Cardiac fibroblast (primary cell): ENCODE data around the gene HNRNPUL2.
"Not testable (repeated sequence)": the region's sequence is repeated elsewhere in the genome, so short reads cannot be mapped to it uniquely, and the experiment has no call there.

Experiments
- DNase-seq, 2 donors: peaks; one replicate each; pipeline versions ENCODE4 v3.0.0 to v3.0.0-alpha.2; 2010; ENCODE audit warnings: low read depth in 2 of 2
- H3K4me3 ChIP-seq, 2 donors: replicated peaks in 1 of 2; 1 replicate in 1 of 2; 2 replicates in 1 of 2; pipeline ENCODE4 v1.5.1; 2011; ENCODE audit warnings: low read depth in 2 of 2, low read length in 2 of 2, mild to moderate bottlenecking in 2 of 2, moderate library complexity in 1 of 2
- TF ChIP-seq, protein P1 (sequence below): IDR thresholded peaks from one replicate; pipeline ENCODE4 v1.5.1; 2011; ENCODE audit warnings: low read depth, mild to moderate bottlenecking, low read length, inconsistent platforms

The HNRNPUL2 gene

DNA sequence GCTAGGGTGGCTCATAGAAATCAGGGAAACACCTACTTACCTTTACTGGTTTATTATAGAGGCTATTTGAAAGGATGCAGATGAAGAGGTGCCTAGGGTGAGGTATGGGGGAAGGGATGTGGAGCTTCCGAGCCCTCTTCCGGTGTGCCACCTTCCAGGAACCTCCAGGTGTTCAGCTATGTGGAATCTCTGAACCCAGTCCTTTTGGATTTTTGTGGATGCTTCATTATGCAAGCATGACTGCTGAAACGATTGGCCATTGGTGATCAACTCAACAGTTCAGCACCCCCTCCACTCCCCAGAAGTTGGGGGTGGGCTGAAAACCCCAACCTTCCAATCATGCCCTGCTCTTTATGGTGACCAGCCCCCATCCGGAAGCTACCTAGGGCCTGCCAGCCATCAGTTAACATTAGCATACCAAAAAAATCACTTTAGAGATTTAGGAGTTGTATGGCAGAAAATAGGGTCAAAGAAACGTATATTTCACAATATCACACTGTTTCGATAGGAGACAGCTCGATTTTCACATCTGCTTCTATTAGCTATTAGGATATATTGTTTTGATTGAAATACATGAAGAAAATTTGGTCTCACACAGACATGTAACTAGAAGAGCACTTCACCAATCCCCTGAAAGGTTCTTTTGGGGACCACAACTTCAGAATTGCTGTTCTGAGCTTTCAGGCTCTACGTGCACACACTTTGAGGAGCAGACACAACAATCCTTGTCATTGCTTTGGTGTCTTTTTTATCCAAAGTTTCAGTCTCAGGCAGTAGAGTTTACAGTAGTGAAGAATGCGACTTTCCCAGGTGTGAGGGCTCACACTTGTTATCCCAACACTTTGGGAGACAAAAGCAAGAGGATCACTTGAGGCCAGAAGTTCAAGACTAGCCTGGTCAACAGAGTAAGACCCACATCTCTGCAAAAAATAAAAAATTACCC, 30.9 kb upstream of the HNRNPUL2 start:
- no peak overlapping the region for H3K4me3 ChIP-seq
- TF ChIP-seq, protein P1, sequence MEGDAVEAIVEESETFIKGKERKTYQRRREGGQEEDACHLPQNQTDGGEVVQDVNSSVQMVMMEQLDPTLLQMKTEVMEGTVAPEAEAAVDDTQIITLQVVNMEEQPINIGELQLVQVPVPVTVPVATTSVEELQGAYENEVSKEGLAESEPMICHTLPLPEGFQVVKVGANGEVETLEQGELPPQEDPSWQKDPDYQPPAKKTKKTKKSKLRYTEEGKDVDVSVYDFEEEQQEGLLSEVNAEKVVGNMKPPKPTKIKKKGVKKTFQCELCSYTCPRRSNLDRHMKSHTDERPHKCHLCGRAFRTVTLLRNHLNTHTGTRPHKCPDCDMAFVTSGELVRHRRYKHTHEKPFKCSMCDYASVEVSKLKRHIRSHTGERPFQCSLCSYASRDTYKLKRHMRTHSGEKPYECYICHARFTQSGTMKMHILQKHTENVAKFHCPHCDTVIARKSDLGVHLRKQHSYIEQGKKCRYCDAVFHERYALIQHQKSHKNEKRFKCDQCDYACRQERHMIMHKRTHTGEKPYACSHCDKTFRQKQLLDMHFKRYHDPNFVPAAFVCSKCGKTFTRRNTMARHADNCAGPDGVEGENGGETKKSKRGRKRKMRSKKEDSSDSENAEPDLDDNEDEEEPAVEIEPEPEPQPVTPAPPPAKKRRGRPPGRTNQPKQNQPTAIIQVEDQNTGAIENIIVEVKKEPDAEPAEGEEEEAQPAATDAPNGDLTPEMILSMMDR: no peak
- no peak for DNase-seq

DNA sequence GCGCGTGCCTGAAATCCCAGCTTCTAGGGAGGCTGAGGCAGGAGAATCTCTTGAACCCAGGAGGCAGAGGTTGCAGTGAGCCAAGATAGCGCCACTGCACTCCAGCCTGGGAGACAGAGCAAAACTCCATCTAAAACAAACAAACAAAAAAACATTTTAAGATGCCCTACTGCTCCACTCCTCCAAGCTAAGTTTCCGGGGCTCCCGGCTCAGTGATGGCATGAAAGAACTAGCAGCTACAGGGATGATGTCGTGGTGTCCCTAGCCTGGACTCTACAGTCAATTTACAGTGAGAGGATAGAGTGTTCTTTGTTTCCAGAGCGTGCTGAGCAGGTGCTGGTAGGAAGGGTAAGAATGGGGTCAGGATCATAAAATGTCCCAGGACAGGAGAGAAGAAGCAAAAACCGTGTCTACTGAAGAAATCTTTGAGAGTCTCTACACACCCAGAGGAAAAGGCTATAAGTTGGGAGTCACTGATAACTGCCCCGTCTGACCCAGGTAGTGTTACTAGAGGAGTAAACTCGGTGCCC, 27.9 kb upstream of the HNRNPUL2 start:
- H3K4me3 ChIP-seq: no peak overlapping the region
- no peak for DNase-seq
- TF ChIP-seq, protein P1: no peak

DNA sequence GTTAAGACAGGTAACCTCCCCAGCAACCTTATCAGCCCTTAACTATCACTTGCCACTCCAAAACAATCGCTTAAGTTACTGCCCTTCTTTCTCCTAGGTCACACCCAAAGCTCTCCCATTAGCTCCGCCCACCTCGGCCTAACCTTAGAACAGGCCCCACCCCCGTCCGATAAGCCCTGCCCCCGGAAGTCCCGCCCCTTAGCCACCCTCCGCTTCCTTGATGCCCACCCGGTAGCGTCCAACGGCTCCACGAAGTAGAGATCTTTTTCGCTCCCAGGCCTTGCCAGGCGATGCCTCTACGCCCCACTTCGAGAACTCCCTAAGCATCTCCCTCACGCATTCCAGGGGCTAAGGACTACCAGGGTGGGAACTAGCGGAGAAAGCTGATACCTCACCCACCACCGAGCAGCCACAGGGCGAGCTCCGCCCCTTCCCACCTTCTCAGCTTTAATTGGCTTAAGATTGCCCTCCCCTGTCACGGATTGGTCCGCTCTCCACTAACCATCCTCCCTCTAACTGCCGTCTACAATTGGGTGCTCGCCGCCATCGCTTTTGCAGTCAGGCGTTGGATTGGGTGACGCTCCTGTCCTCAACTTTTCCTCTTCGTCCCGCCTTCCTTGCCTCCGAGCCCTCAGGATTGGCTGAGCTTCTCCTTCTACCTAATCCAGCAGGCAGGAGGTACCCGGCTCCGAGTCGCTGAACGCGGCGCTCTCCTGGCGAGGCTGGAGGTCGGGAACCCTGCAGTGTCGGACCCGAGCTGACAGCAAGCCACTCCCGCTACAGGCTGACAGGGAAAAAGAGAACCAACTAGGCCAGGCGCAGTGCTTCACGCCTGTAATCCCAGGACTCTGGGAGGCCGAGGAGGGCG, 26.7 kb upstream of the HNRNPUL2 start, which contains the start of gene ZBTB3:
Gene ZBTB3, minus strand, starts transcription at position 425 of the 868 bp plus-strand sequence. CDS start 496 bp downstream, outside the sequence.
- peak; percentile 99 to 100 for DNase-seq
- H3K4me3 ChIP-seq: peak within 1 kb of the TSS; percentile 72 to 75
- TF ChIP-seq, protein P1: no peak

DNA sequence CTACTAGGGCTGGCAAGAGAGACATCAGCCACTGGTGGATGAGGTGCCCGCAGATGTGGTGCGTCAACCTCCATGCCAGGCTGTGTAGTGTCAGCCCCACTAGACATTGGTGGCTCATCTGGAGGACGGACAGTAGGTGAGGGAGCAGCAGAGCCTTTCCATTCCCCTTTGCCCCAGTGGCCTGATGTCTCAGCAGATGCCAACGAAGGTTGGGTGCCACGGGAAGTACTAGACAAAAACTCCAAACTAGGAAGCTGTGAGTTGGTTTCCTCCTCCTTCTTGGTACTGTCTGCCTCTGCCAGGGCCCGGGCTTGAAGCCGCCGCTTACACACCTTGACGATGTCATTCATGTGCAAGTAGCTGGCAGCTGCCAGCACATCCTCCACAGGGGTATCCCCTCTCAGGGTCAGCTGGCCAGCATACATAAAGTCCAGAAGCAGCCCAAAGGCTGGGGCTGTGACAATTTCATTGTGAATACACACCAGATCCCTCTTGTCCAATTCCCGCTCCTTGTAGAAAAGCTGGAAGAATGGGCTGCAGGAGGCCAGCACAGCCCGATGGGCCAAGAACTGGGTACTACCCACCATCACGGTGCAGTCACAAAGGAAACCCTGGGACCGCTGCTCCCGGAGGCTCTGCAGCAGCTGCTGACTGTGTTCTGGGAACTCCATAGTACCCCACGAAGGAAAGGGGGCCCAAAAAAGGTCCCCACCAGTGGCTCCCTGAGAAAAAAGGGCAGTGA, 25.9 kb upstream of the HNRNPUL2 start:
- TF ChIP-seq, protein P1: no peak
- DNase-seq: no peak
- peak overlapping the region; percentile 72 to 75 for H3K4me3 ChIP-seq

DNA sequence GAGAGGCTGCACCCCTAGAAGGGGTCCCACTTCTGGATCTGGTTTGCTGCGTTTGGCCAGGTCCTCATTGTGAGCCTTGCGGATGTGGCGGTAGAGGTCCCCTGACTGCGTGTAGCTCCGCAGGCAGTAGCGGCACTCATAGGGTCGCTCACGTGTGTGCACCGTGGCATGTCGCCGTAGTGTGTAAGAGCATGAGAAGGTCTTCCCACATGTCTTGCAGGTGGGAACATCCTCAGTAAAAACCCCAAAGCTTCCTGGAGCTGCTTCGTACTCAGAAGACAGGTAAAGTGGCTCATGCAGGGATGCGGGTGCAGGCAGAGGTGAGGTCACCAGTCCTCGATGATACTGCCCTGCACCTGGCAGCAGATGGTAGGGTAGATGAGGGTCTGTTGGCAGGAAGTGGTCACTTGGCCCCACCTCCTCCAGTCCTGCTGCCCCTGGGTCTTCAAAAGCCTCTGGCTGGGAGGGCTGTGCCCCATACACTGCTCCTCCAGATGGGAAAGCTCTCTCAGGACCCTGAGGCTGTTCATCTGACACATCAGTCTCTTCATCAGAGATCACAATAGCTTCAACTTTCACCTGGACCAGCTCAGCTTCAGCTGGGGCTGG, 25.0 kb upstream of the HNRNPUL2 start:
- TF ChIP-seq, protein P1: no peak
- no peak overlapping the region for H3K4me3 ChIP-seq
- DNase-seq: no peak

DNA sequence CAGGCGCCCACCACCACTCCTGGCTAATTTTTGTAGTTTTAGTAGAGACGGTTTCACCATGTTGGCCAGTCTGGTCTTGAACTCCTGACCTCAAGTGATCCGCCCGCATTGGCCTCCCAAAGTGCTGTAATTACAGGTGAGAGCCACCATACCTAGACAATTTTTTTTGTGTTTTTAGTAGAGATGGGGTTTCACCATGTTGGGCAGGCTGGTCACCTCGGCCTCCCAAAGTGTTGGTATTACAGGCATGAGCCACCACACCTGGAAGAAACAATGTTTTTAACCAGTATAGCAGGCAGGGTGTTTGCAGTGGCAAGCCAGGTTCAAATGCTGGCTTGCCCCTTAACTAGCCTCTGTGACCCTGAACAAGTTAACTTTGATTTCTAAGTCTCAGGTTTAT, 22.7 kb upstream of the HNRNPUL2 start:
- not testable (repeated sequence) for DNase-seq, H3K4me3 ChIP-seq
